Central memory CD4-positive, alpha-beta T cell (primary cell): Measurements from ENCODE around the gene ESR1.
"Not testable (repeated sequence)": the region's sequence is repeated elsewhere in the genome, so short reads cannot be mapped to it uniquely, and the experiment has no call there.

Experiments used
- DNase-seq: peaks from one replicate; pipeline ENCODE4 v3.0.0; 2022

ESR1 gene

GRCh38 chr6:151998784-151999183 is 191.3 kb downstream of the ESR1 start:
- no peak for DNase-seq

DNA sequence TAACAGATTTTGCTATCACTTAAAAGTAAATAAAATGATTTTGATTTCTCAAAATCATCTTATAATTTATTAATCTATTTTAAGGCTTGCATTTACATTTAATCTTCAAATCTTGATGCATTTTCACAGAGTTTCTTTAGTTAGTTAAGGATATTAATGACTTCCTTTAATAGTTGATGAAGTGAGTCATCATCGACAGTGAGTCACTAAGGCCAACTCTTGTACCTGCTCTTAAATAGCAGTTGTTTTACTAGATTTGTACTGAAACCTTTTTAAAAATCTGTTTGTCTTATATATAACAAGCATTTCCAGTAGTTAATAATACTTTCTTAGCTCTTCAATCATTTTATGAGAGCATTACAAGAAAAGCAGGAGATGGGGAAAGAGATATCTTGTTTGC is 191.7 kb downstream of the ESR1 start:
- DNase-seq: no peak

DNA sequence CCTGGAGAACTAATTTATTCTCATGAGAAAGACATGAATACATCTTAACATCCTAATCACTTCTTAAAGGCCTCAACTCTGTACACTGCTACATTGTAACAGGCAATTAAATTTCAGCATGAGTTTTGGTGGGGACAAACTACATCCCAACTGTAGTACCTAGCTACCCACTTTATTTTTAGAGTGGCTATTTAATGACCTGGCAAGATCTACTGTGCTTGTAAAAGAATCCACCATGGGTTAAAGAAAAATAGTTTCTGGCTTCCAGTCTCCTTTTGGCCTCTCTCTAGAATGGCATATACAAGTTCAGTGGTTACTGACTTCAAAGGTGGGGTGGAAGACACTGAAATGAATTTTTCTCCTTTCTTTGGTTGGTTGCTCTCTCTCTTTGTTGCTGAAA is 193.9 kb downstream of the ESR1 start:
- DNase-seq: no peak

DNA sequence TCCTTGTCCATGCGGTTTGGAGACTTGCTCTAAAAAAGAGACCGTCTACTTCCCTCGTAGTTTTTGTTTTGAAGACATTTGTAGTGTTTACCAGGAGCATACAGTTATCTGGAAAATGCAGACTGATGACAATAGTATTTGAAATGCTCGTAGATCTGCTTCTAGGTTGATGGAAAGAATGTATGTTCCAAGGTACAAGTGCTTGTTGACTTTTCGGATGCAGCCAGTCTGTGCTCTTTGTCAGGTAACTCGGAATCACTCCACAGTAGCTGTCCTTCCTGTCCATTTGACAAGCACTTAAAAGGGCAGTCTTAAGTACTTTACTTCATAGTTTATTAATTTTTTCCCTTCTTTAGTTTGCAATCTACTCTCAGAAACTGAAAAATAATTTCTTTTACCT is 194.8 kb downstream of the ESR1 start:
- DNase-seq: no peak

GRCh38 chr6:152004036-152004566 is 196.6 kb downstream of the ESR1 start:
- no peak for DNase-seq

DNA sequence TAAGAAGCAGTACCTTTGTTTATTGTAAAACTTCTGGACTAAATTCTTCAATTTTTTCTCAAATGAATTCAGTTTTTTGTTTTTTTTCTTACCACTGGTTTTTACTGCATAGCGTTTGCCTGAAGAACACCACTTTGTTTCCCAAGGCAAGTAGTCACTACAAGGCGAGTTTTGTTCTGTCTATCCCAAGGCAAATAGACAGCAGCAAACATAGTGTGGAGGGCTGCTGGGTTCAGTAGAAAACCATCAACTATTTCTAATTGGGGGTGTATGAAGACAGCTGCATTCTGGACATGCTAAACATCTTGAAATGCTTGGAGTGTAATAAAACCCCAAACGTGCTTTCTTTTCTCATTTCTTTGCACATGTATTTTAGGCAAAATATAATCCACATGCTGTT is 197.4 kb downstream of the ESR1 start:
- no peak for DNase-seq

DNA sequence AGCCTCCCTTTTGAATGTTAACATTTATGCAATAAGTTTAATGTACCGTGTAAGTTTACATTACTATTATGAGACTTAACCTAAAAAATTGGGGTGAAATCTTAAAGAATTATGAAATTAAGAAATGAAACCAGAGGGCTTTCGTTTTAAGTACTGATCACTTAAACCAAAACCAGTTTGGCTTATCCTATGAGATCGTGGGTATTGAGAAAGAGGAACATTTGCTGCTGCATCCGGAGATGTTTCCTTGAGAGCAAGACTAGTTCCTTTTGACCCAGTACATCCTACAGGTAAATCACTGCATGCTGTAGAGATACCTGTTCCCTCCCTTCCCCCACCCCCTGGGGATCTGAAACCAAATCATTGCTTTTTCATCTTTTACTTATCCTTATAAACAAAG is 201.3 kb downstream of the ESR1 start:
- no peak for DNase-seq

GRCh38 chr6:152012227-152012626 is 204.7 kb downstream of the ESR1 start:
- no peak for DNase-seq

DNA sequence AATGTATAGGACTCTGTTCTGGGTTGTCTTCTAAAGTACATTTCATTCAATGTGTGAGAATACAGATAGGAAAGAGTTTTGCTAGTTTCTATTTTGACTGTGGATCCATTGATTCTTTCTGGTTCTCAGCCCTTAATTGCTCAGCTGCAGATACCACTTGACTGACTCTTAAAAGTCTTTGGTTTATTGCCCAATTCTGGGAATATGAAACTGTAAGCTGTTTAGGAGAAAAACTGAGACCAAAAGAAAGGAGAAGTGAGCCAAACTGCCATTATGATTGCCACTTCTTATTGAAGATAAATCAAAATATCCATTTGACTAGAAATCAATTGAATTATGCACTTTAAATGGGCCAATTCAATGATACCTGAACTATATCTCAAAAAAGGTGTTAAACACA is 211.4 kb downstream of the ESR1 start:
- DNase-seq: no peak

- DNase-seq: no peak
These were observed 214.8 kb downstream of the ESR1 start for GRCh38 chr6:152022303-152022702.

GRCh38 chr6:152023613-152024012 is 216.1 kb downstream of the ESR1 start:
- no peak for DNase-seq

- no peak for DNase-seq
These were observed 218.8 kb downstream of the ESR1 start for GRCh38 chr6:152026291-152026690.

DNA sequence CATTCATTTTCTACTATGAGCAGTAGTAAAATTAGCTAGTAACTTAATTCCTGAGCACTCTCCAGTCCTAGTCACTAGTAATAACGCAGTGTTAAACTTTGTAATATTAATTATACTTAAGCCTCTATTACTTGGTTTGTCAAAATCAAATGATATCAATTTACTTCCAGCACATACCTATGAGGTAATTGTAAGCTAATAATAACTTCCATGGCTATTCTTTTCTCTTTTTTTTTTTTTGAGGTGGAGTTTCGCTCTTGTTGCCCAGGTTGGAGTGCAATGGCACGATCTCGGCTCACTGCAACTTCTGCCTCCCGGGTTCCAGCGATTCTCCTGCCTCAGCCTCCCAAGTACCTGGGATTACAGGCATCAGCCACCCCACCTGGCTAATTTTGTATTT is 219.3 kb downstream of the ESR1 start:
- DNase-seq: not testable (repeated sequence)

DNA sequence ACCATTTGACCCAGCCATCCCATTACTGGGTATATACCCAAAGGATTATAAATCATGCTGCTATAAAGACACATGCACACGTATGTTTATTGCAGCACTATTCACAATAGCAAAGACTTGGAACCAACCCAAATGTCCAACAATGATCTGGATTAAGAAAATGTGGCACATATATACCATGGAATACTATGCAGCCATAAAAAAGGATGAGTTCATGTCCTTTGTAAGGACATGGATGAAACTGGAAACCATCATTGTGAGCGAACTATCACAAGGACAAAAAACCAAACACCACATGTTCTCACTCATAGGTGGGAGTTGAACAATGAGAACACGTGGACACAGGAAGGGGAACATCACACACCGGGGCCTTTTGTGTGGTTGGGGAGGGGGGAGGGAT is 226.3 kb downstream of the ESR1 start:
- not testable (repeated sequence) for DNase-seq

DNA sequence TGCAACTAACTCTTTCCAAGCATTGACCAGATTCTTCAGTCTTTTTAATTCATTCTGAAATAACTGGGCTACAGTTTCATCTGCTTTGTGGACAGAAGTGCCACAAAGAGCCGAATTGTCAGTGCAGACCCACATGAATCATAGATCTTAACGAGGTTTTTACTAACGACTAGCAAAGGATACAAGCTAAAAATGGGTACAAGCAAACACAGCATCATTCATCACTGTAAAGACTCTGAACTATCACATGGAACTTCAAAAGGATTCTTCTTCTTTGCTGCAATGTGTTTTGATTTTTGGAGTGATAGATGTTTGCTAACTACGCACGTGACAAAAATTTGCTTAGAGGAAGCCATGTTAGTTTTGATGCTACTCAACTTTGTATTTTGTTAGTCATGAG is 227.1 kb downstream of the ESR1 start:
- DNase-seq: no peak

DNA sequence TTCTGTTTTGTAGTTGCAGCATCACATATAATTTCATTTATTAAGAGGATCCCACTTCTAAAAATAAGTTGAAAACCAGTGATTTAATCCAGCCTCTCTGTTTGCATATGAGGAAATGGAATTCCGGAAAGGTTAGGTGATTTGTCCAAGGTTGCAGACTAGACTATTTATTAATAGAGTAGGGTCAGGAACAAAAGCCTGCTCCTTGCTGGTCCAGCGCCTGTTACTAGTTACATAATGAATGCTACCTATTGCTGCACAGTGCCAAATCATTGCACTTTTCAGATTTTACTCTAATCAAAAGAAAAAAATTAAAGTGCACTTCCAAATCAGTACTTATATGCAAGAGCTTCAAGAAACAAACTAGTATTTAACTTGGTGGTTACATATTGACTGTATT is 238.6 kb downstream of the ESR1 start:
- no peak for DNase-seq

GRCh38 chr6:152048921-152049320 is 241.4 kb downstream of the ESR1 start:
- DNase-seq: no peak

- no peak for DNase-seq
These were observed 242.0 kb downstream of the ESR1 start for GRCh38 chr6:152049502-152049901.

DNA sequence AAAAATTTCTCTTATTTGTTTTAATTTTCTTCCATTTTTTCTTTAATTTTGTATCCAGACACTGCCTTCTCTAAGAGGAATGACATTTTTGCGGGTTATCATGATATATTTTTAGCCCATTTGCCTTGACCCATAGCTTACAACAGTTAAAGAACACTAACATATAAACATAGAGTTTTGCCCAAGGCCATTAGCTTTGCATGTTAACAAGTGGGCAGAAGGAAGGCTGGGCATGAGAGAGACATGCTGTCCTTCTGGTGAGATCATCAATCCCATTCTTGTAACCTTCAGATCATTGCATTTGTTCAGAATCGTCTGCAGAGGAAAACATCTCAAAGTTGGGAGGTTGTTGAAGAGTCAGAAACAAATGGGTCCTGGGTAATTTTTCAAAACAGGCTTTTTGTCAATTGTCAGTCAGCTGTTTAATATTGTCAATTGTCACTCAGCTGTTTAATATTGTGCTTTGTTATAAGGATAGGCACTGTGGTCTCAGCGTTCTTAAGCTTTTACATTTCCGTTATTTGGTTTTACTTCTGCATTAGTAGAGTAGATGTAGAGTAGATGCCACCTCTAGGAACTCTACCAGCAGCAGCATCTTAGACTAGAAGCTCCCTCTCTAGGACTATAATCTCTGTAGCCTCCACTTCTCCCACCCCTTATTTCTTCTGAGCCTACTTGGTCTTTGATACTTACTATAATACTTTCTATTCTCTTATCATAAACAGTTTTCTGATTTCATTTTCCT is 243.1 kb downstream of the ESR1 start:
- no peak for DNase-seq

- no peak for DNase-seq
These were observed 244.6 kb downstream of the ESR1 start for GRCh38 chr6:152052061-152052460.

GRCh38 chr6:152053332-152053731 is 245.8 kb downstream of the ESR1 start:
- DNase-seq: no peak

- DNase-seq: no peak
These were observed 247.0 kb downstream of the ESR1 start for GRCh38 chr6:152054441-152054840.

- no peak for DNase-seq
These were observed 248.0 kb downstream of the ESR1 start for GRCh38 chr6:152055517-152055916.

DNA sequence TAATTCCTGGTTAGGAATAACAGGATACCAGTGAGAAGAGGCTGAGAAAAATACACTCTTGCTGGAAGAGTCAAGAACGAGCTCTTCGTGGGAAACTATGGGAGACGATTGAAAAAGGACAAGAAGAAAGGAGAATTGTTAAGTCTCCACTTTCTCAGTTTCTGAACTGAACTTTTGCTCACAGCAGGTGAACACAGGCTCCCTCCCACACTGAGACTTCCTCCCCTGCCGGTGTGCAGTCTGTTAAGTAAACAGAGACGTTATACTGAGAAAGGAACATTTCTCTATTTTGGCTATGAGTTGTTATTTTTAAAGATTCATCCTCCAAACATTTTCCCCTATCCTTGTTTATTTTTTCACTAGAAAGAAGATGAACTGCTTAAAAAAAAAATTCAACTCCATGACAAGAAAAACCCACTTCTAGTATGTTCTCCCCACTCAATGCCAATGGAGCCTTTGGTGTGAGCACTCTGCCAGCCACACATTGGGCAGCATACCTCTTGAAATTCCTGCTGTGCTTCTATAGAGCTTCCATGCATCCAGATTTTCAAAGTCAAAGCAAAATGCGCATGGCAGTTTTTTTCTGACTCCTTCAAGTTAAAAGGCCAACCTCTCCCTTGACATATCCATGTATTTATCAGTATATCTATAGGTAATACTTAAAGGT is 250.5 kb downstream of the ESR1 start:
- no peak for DNase-seq

DNA sequence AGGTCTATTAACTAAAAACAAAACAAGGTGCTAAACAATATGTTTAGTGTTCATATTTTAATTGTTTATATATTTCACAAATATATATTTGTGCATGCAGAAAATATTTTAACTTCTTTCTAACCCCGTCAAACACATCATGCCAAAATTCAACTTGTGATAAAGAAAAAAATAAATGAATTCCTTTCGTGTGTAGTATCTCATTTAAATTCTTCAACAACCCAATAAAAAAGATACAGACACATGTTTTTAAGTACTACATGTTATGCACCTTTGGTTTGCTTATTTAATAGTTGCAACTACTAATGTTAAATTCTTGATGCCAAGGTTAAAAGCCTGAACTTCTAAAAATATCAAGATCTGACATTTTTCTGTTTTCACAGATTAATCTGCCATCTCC is 252.4 kb downstream of the ESR1 start:
- DNase-seq: no peak
